ENCODE data around the gene PTN. TPM values are rescaled to one million over a fixed set of nuclear protein-coding genes. Genes with fewer than 3 reads are reported as not detected.

The PTN gene
- total and polyA plus RNA-seq, 9 of the 15 experiments (the other 6 are each of a cell fraction or from before 2014, with no cell fraction given): not detected

Small RNA genes within 50 kb of the gene (small RNA-seq; reads per million reads assigned to genes)
- gene RF00136: 0.18 reads per million
